Stimulated activated CD4-positive, alpha-beta T cell treated with anti-CD3 and anti-CD28 coated beads, Interleukin-12 subunit alpha, Interleukin-12 subunit beta, amount 100 ng/mL, for 48 hours (primary cell): ENCODE results near the gene DOCK1.
"Not testable (repeated sequence)": the region's sequence is repeated elsewhere in the genome, so short reads cannot be mapped to it uniquely, and the experiment has no call there.

Source experiments
- DNase-seq, 3 donors: peaks; one replicate each; pipeline ENCODE4 v3.0.0-alpha.2; 2020; ENCODE audit warnings: low read depth in 2 of 3, low spot score in 1 of 3

DOCK1 gene

DNA sequence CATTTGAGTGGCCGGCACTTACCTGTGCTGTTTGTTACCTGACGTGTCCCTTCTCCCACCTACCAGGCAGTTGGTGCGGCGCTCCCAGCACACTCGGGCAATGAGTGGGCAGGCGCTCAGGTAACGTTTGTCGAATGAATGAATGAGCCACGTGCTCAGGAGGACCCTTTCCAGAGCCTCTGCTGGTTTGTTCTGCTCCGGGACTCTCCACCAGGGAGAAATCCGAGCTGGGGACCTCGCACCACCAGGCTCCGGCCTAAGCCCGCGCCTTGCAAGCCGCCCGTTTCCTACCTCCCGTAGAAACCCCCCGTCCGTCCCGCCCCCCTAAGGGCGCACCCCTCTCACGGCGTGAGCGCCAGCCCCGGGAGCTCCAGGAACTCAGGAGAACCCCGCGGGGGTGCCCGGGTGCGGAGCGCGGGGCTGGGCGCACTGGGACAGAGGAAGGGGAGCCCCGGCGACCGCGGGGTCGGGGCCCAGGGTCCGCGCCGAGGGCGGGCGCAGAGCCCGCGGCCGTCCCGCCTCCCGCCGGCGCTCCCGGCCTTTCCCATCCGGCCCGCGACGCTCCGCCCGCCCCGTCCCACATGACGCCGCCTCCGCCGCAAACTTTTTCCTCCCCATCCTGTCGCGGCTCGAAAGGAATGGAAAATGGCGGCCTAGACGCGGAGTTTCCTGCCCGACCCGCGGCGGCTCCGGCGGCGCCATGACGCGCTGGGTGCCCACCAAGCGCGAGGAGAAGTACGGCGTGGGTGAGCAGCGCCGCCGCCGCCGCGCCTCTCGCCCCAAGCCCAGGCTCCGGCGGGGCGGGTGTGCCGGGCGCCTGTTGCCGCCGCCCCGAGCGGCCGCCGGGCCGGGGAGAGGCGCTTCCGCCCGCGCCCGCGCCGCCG is at the start of gene DOCK1:
Gene DOCK1, plus strand, starts transcription at position 611 of the 884 bp plus-strand sequence. Its CDS starts 90 bp downstream, at position 701.
- no peak for DNase-seq

DNA sequence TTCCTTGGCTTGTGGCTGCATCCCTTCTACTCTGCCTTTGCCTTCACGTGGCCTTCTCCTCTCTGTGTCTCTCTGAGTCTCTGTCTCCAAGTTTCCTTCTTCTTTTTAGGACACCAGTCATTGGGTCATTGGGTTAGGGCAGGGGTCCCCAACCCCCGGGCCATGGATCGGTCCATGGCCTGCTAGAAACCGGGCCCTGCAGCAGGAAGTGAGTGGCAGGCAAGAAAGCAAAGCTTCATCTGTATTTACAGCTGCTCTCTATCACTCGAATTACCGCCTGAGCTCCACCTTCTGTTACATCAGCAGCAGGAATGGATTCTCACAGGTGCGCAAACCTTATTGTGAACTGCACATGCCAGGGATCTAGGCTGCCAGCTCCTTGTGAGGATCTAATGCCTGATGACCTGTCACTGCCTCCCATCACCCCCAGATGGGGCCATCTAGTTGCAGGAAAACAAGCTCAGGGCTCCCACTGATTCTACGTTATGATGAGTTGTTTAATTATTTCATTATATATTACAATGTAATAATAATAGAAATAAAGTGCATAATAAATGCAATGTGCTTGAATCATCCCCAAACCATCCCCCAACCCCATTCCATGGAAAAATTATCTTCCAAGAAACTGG is 47.9 kb upstream of the DOCK1 start:
- no peak for DNase-seq

DNA sequence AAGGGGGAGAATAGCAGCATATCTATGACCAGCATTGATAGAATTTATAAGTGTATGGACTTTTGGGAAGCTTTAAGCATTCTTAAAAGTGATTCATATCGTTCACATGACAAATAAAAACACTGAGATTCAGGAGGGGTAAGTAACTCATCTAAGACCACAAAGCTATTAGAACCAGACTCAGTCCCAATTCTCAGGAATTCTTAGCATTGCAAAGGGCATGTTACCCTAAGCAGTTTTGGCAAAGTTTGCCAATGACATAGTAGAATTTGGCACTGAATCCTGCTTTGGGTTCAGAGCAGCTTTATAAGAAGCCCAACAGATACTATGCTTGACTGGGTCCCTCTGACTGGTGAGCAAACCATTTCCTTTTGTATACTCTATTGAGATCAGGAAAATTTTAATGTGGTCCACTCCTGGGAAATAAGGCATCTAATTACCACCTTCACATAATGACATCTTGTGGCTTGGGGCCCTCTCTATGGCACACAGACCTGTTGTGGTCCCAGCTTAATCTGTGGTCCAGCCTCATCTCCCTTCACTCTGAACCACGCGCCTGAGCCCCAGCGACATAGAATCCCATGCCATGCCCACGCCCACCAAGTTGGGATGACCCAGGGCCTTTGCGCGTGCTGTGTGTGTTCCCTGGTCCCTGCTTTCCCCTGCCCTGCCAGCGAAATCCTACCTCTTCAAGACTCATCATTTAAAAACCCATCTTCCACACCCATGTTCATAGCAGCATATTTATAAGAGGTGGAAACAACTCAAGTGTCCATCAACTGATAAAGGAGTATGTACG is 37.5 kb upstream of the DOCK1 start:
- no peak for DNase-seq

DNA sequence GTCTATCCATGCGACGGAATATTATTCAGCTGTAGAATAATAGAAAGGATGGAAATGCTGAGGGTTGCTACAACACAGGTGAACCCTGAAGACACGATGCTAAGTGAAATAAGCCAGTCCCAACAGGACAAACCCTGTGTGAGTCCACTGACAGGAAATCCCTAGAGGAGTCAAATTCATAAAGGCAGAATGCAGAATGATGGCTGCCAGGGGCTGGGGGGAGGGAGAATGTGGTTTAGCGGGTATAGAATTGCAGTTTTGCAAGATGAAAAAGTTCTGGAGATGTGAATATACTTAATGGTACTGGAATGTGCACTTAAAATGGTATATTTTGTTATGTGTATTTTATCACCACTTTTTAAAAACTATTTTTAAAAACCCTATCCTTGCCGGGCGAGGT is 36.9 kb upstream of the DOCK1 start:
- DNase-seq = no peak

DNA sequence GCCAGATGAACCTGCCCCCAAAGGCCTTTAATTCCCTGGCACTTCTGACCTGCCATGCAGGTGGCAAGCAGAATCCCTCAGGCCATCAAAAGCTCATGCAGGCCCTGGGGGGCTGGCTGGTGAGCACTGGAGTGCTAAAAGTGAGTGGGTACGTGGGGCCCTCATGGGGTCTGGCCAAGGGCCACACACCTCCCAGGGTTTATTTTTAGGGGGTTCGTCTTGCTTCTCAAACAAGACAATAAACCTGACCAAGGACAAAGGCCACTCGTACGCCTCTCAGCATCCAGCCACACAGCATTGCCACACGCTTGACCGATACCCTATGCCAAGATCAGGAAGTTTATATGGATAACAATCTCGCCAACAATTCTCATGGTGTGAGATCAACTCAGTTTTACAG is 33.1 kb upstream of the DOCK1 start:
- no peak for DNase-seq

- no peak for DNase-seq
Observed at GRCh38 chr10:126872768-126873167, 32.5 kb upstream of the DOCK1 start.

- no peak for DNase-seq
Observed at GRCh38 chr10:126876456-126876855, 28.8 kb upstream of the DOCK1 start.

DNA sequence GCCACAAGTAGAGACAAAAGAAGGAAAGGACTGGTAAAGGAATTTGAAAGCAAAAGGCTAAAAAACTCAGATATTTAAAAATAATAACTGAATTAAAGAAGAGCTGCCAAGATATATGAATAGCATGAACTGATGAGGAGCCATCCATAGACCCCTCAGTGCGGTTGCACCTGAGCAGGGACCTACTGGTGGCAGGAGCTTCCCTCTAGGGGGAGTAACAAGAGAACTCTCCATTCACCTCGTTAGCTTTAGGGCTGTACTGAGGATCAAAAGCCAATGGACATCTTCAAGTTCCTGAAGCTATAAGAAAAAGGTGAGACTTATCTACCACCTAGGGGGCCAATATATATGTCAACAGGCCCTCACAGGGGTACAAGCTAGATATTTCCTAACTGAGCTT is 27.8 kb upstream of the DOCK1 start:
- DNase-seq = no peak

- DNase-seq = no peak
Observed at GRCh38 chr10:126878594-126878993, 26.6 kb upstream of the DOCK1 start.

GRCh38 chr10:126880926-126881325 is 24.3 kb upstream of the DOCK1 start:
- DNase-seq = no peak

- not testable (repeated sequence) for DNase-seq
Observed at GRCh38 chr10:126882055-126882454, 23.2 kb upstream of the DOCK1 start.

DNA sequence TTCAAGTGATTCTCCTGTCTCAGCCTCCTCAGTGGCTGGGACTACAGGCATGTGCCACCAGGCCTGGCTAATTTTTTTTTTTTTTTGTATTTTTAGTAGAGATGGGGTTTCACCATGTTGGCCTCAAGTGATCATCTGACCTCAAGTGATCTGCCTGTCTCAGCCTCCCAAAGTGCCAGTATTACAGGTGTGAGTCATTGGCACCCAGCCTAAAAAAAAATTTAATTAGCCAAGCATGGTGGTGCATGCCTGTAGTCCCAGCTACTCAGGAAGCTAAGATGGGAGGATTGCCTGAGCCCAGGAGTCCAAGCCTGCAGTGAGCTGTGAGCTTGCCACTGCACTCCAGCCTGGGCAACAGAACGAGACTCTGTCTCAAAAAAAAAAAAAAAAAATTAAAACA is 16.8 kb upstream of the DOCK1 start:
- not testable (repeated sequence) for DNase-seq

DNA sequence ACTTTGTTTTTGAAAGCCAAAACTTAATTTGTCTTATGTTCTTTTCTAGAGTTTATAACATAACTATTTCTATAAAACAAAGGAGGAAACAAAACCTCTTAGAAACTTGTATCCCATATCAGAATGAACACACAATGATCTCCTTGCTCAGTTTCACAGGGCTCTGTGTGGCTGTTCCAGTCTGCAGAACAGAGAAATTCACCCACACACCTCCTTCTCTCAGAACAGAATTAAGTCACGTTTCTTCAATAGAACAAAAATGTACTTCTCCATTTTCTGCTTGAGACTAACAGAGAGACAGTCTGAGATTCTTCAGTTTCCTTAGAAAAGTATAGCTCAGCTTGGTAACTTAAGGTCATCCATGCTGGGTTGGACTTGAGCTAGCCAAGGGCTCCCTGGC is 15.8 kb upstream of the DOCK1 start:
- no peak for DNase-seq

DNA sequence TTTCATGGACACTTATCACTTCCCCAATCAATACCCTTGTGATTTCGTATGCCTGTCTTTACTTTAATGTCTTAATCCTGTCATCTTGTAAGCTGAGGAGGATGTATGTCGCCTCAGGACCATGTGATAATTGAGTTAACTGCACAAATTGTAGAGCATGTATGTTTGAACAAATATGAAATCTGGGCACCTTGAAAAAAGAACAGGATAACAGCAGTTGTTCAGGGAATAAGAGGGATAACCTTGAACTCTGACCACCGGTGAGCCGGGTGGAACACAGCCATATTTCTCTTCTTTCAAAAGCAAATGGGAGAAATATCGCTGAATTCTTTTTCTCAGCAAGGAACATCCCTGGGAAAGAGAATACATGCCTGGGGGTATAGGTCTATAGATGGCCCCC is 14.4 kb upstream of the DOCK1 start:
- DNase-seq = not testable (repeated sequence)

GRCh38 chr10:126892226-126893175 is 12.7 kb upstream of the DOCK1 start:
- no peak for DNase-seq

DNA sequence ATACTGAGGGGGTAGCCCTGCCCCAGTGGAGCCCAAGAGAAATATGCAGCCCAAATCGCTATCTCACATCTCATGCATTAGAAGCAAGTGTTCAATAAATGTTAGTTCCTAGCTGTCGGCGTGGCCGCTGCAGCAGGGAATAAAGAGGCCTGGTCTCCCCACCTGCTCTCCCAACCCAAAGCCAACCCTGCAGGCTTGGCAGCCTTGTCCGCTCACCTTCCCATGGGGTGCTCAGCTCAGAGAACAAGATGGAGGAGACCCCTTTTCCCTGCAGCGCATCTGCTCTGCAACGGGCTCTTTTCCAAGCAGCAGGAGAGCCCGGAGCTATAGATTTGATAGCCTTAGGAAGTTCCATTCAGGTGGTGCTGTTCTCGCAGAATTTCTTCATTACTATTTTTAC is 12.0 kb upstream of the DOCK1 start:
- no peak for DNase-seq

DNA sequence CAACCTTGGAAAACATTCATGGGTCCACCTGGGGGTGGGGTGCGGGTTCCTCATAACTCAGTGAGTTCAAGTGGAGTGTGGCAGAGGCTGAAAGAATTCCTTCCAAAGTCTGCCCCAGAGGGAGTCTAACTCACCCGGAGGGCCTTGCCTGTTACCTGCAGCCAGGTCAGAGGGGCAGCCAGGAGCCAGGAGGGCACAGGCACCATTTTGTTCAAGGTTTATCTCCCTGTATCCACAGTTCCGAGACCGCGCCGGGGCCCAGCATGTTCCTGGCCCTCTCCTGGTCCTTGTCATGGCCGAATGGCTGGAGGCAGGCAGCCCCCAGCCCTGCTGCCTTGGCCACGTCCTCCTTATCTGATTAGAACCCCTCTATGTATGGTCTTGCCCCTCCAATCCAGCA is 11.4 kb upstream of the DOCK1 start:
- DNase-seq = no peak

GRCh38 chr10:126895214-126895781 is 9.9 kb upstream of the DOCK1 start:
- no peak for DNase-seq

- DNase-seq = no peak
Observed at GRCh38 chr10:126898460-126898859, 6.8 kb upstream of the DOCK1 start.

DNA sequence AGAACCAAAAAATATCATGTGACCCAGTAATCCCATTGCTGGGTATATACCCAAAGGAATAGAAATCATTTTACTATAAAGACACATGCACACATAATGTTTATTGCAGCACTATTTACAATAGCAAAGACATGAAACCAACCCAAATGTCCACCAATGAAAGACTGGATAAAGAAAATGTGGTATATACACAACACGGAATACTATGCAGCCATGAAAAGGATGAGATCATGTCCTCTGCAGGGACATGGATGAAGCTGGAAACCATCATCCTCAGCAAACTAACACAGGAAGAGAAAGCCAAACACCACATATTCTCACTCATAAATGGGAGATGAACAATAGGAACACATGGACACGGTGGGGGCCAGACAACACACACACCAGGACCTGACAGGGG is 5.7 kb upstream of the DOCK1 start:
- DNase-seq = not testable (repeated sequence)
